Keratinocyte (primary cell): ENCODE data around the gene ENTHD1. TPM values are rescaled to one million over a fixed set of nuclear protein-coding genes. Genes with fewer than 3 reads are reported as not detected.

Source experiments
- DNase-seq: peaks from one replicate; pipeline ENCODE4 v3.0.0-alpha.2; 2011; ENCODE audit warnings: low read depth, missing footprints, low spot score
- FAIRE-seq: peaks from 2 replicates; lab custom pipeline; 2011; peaks lifted over from hg19 to GRCh38; lab: Jason Lieb, UNC
- H2AFZ ChIP-seq: 2 replicates; pipeline ENCODE4 v1.6.0; 2012; ENCODE audit warnings: low read length, control low read depth, inconsistent platforms; ENCODE audit not compliant: control insufficient read depth
- H3K27ac ChIP-seq: 2 replicates; pipeline ENCODE4 v1.5.1; 2011; ENCODE audit warnings: low read length; ENCODE audit not compliant: control insufficient read depth, insufficient read depth
- H3K27me3 ChIP-seq: 3 replicates; pipeline ENCODE4 v1.6.0; 2011; ENCODE audit warnings: low read length; ENCODE audit not compliant: control insufficient read depth, insufficient read depth; ENCODE audit errors: extremely low read depth
- H3K36me3 ChIP-seq, 2 experiments: 2 replicates in 1 of 2; 3 replicates in 1 of 2; pipeline ENCODE4 v1.5.1; 2011; ENCODE audit warnings: low read length in 2 of 2, mild to moderate bottlenecking in 1 of 2; ENCODE audit not compliant: control insufficient read depth in 2 of 2, insufficient read depth in 2 of 2; ENCODE audit errors: extremely low read depth in 1 of 2
- H3K4me1 ChIP-seq: 3 replicates; pipeline ENCODE4 v1.5.1; 2011; ENCODE audit warnings: low read length; ENCODE audit not compliant: control insufficient read depth, insufficient read depth; ENCODE audit errors: extremely low read depth
- H3K4me2 ChIP-seq: 3 replicates; pipeline ENCODE4 v1.6.0; 2011; ENCODE audit warnings: low read depth, low read length; ENCODE audit not compliant: control insufficient read depth, insufficient read depth; ENCODE audit errors: extremely low read depth
- H3K4me3 ChIP-seq, 3 experiments: fragments of 200-600 bp in 1 of 3; sonication (generic) in 1 of 3; 2 replicates in 2 of 3; 3 replicates in 1 of 3; pipeline ENCODE4 v1.5.1; 2011 to 2016; ENCODE audit warnings: low read length in 3 of 3, mild to moderate bottlenecking in 3 of 3, control low read depth in 2 of 3, inconsistent platforms in 1 of 3, low read depth in 1 of 3, mixed read lengths in 1 of 3, mixed run types in 1 of 3, moderate library complexity in 1 of 3; ENCODE audit not compliant: control insufficient read depth in 2 of 3, insufficient read depth in 2 of 3; ENCODE audit errors: extremely low read depth in 1 of 3
- H3K79me2 ChIP-seq: 2 replicates; pipeline ENCODE4 v1.6.0; 2012; ENCODE audit warnings: low read length; ENCODE audit not compliant: control insufficient read depth, insufficient read depth
- H3K9ac ChIP-seq: 3 replicates; pipeline ENCODE4 v1.6.0; 2011; ENCODE audit warnings: low read length; ENCODE audit not compliant: control insufficient read depth, insufficient read depth; ENCODE audit errors: extremely low read depth
- H3K9me1 ChIP-seq: 3 replicates; pipeline ENCODE4 v1.6.0; 2011; ENCODE audit warnings: low read length; ENCODE audit not compliant: control insufficient read depth, insufficient read depth; ENCODE audit errors: extremely low read depth
- H3K9me3 ChIP-seq: 2 replicates; pipeline ENCODE4 v1.5.1; 2012; ENCODE audit warnings: low read depth, low read length; ENCODE audit not compliant: control insufficient read depth
- H4K20me1 ChIP-seq: 3 replicates; pipeline ENCODE4 v1.6.0; 2011; ENCODE audit warnings: low read length; ENCODE audit not compliant: control insufficient read depth, insufficient read depth; ENCODE audit errors: extremely low read depth
- EZH2 ChIP-seq: IDR thresholded peaks from one replicate; pipeline ENCODE4 v1.6.1; 2012; ENCODE audit warnings: inconsistent platforms, mild to moderate bottlenecking, low read length, moderate library complexity
- dilution Hi-C: fragments of 300-500 bp; cut with MboI; formaldehyde crosslinking; loops from one replicate; pipeline ENCODE4 v1.7.0; 2020; ENCODE audit warnings: low sequenced_read_pairs; ENCODE audit not compliant: extremely low pct_ligation_motif_present
- polyA plus RNA-seq, 5 experiments: library from polyadenylated mRNA; depleted of rRNA in 3 of 5; stranded (reverse) in 3 of 5; stranded (forward) in 1 of 5; unstranded in 1 of 5; fragments of >200 nt; gene quantifications; 1 replicate in 1 of 5; 2 replicates in 3 of 5; 3 replicates in 1 of 5; pipeline versions ENCODE4 v1.2.1 to v1.2.3, GENCODE V29; 2011 to 2012; ENCODE audit warnings: missing spikeins in 2 of 5, low read depth in 1 of 5, low replicate concordance in 1 of 5
- TF ChIP-seq, protein P1 (sequence below), 3 experiments: IDR thresholded peaks in 1 of 3; conservative IDR thresholded peaks in 1 of 3; optimal IDR thresholded peaks in 1 of 3; 2 replicates in 2 of 3; 3 replicates in 1 of 3; pipeline versions ENCODE3 to v1.5.1; 2011; ENCODE audit warnings: low read length in 3 of 3, mild to moderate bottlenecking in 3 of 3, moderate library complexity in 2 of 3, control low read depth in 1 of 3, inconsistent platforms in 1 of 3; ENCODE audit not compliant: insufficient read depth in 2 of 3; ENCODE audit errors: extremely low read depth in 1 of 3

ENTHD1 gene
- polyA plus RNA-seq, 1 donor (not counting 4 experiments of a cell fraction or from before 2014, with no cell fraction given), result not detected

DNA sequence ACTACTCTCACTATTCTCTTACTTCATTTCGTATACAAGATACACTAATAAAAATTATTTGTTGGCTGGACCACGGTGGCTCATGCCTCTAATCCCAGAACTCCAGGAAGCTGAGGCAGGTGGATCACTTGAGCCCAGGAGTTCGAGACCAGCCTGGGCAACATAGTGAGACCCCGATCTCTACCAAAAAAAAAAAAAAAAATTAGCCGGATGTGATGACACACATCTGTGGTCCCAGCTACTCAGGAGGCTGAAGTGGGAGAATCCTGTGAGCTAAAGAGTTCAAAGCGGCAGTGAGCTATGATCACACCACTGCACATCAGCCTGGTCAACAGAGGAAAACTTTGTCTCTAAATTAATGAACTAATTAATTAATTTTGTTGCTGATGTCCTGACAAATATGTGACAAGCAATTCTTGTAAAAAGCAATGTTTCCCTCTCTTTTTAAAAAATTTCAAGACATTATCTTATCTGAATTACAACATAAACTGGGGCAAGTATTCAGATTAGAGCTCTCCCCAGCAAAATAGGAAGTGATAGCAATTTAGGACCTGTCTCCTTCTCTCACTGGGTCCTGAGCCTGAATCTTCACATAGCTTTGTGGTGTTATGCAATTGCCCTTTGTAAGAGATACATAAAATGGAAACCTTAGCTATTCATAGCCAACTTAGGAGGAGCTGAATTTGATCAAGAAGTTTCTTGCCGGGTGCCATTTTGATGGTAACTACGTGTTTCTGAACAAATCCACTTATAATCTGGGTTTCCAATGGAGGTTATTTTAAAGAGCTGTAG is 49.1 kb upstream of the ENTHD1 start:
- Histone ChIP-seq H3K79me2 (no peaks in the 10 kb centered on the region), H3K9me1 (no peaks in the 10 kb centered on the region), H4K20me1 (no peaks in the 10 kb centered on the region), H3K27me3 (peaks cover 18% of the 10 kb centered on the region), H3K9ac (no peak overlapping the region), H3K9me3 (no peaks in the 10 kb centered on the region), H3K36me3 (no peaks in the 10 kb centered on the region), H3K4me3 (no peak overlapping the region), H3K4me1 (no peaks in the 10 kb centered on the region), H3K27ac (no peak overlapping the region), H3K4me2 (no peak overlapping the region), H2AFZ (no peak overlapping the region)
- no peak for TF ChIP-seq EZH2
- TF ChIP-seq, protein P1, sequence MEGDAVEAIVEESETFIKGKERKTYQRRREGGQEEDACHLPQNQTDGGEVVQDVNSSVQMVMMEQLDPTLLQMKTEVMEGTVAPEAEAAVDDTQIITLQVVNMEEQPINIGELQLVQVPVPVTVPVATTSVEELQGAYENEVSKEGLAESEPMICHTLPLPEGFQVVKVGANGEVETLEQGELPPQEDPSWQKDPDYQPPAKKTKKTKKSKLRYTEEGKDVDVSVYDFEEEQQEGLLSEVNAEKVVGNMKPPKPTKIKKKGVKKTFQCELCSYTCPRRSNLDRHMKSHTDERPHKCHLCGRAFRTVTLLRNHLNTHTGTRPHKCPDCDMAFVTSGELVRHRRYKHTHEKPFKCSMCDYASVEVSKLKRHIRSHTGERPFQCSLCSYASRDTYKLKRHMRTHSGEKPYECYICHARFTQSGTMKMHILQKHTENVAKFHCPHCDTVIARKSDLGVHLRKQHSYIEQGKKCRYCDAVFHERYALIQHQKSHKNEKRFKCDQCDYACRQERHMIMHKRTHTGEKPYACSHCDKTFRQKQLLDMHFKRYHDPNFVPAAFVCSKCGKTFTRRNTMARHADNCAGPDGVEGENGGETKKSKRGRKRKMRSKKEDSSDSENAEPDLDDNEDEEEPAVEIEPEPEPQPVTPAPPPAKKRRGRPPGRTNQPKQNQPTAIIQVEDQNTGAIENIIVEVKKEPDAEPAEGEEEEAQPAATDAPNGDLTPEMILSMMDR (optimal IDR thresholded peaks at IDR 0.05 in 1 of 3, IDR thresholded peaks at IDR 0.05 in 1 of 3, conservative IDR thresholded peaks at IDR 0.05 in 1 of 3; ENCODE audit: extremely low read depth in 1 of 3, insufficient read depth in 2 of 3, low read length in 3 of 3), result no peak
- DNase-seq (no peak), FAIRE-seq (no peak)
- dilution Hi-C loops, result no loop called here

DNA sequence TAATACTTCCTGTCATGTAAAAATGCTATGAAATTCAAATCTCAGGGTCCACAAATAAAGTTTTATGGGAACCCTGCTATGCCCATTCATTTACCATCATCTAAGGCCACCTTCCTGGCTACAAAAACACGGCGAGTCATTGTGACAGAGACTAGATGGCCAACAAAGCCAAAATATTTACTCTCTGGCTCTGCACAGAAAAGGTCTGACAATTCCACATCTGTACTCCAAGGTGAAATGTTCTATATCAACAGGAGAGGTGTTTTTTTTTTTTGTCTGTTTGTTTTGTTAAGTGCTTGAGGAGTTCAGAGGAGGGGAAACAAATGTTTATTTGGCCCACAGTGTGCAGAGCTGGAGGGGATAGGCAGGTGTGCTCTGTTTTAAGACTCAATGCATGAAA is 48.0 kb upstream of the ENTHD1 start:
- TF ChIP-seq EZH2, result no peak
- TF ChIP-seq, protein P1 (optimal IDR thresholded peaks at IDR 0.05 in 1 of 3, IDR thresholded peaks at IDR 0.05 in 1 of 3, conservative IDR thresholded peaks at IDR 0.05 in 1 of 3; ENCODE audit: extremely low read depth in 1 of 3, insufficient read depth in 2 of 3, low read length in 3 of 3), result no peak
- Histone ChIP-seq H3K4me3 (no peak overlapping the region), H3K9ac (no peak overlapping the region), H3K27ac (no peak overlapping the region), H3K9me3 (no peaks in the 10 kb centered on the region), H3K4me1 (no peaks in the 10 kb centered on the region), H3K4me2 (no peak overlapping the region), H3K27me3 (peaks cover 24% of the 10 kb centered on the region), H3K36me3 (no peaks in the 10 kb centered on the region), H2AFZ (no peak overlapping the region), H3K9me1 (no peaks in the 10 kb centered on the region), H3K79me2 (no peaks in the 10 kb centered on the region), H4K20me1 (no peaks in the 10 kb centered on the region)
- DNase-seq (no peak), FAIRE-seq (no peak)
- dilution Hi-C loops, result no loop called here
